HEK293 (cell line): ENCODE results near the gene RHBDL3.
"Not testable (repeated sequence)": the region's sequence is repeated elsewhere in the genome, so short reads cannot be mapped to it uniquely, and the experiment has no call there.

Experiments used
- CTCF ChIA-PET: fragments of 350-600 bp; formaldehyde crosslinking; extraction: SDS; loops from one replicate; lab custom pipeline; 2021; ENCODE audit warnings: antibody characterized with exemption; lab: Yijun Ruan, JAX
- POLR2A ChIA-PET: fragments of 300-600 bp; formaldehyde crosslinking; extraction: SDS; loops from one replicate; lab custom pipeline; 2020; ENCODE audit warnings: antibody characterized with exemption, inconsistent platforms; lab: Yijun Ruan, JAX
- H3K27ac ChIP-seq: fragments of 200-500 bp; sonication (Bioruptor generic); 2 replicates; pipeline ENCODE4 v1.5.1; 2014; ENCODE audit warnings: low read depth, low read length, control low read depth, inconsistent platforms; ENCODE audit errors: extremely low read depth
- H3K36me3 ChIP-seq, 2 experiments: fragments of 200-500 bp in 1 of 2; sonication (Bioruptor generic) in 1 of 2; 1 replicate in 1 of 2; 2 replicates in 1 of 2; pipeline ENCODE4 v1.5.1; 2014 to 2017; ENCODE audit warnings: inconsistent platforms in 2 of 2, low read length in 2 of 2; ENCODE audit not compliant: control insufficient read depth in 2 of 2, insufficient read depth in 1 of 2
- H3K4me1 ChIP-seq: fragments of 200-500 bp; sonication (Bioruptor generic); 2 replicates; pipeline ENCODE4 v1.5.1; 2014; ENCODE audit warnings: mild to moderate bottlenecking, low read length, inconsistent platforms; ENCODE audit not compliant: control insufficient read depth, insufficient read depth
- H3K4me3 ChIP-seq: 2 replicates; pipeline ENCODE4 v1.5.1; 2011; ENCODE audit warnings: low read depth, mild to moderate bottlenecking, control low read depth, low read length, moderate library complexity
- H3K9me3 ChIP-seq: fragments of 200-500 bp; sonication (Bioruptor generic); 2 replicates; pipeline ENCODE4 v1.5.1; 2014; ENCODE audit warnings: low read depth, low read length, inconsistent platforms; ENCODE audit not compliant: control insufficient read depth, insufficient read depth
- PRDM1 ChIP-seq: fragments of 450-650 bp; formaldehyde crosslinking; IDR thresholded peaks from 2 replicates; pipeline ENCODE4; 2016; ENCODE audit warnings: missing biosample characterization, missing genetic modification characterization
- ZBTB11 ChIP-seq: fragments of 450-650 bp; formaldehyde crosslinking; conservative IDR thresholded peaks from 2 replicates; pipeline ENCODE4 v1.5.1; 2016; ENCODE audit warnings: low read depth, missing biosample characterization, missing genetic modification characterization
- ZNF174 ChIP-seq: fragments of 450-650 bp; formaldehyde crosslinking; IDR thresholded peaks from 2 replicates; pipeline ENCODE4 v1.5.0; 2017; ENCODE audit warnings: missing biosample characterization, mild to moderate bottlenecking, missing genetic modification characterization
- ZNF292 ChIP-seq: fragments of 450-650 bp; formaldehyde crosslinking; IDR thresholded peaks from 2 replicates; pipeline ENCODE4 v1.5.1; 2016; ENCODE audit warnings: low read depth, missing biosample characterization, missing genetic modification characterization, borderline replicate concordance
- ZNF324 ChIP-seq: fragments of 450-650 bp; formaldehyde crosslinking; IDR thresholded peaks from 2 replicates; pipeline ENCODE4 v1.5.1; 2016; ENCODE audit warnings: missing biosample characterization, missing genetic modification characterization
- ZNF341 ChIP-seq: fragments of 450-650 bp; formaldehyde crosslinking; IDR thresholded peaks from 2 replicates; pipeline ENCODE4; 2016; ENCODE audit warnings: low read depth, missing biosample characterization, missing genetic modification characterization
- ZNF366 ChIP-seq: fragments of 450-650 bp; formaldehyde crosslinking; conservative IDR thresholded peaks from 2 replicates; pipeline ENCODE4 v1.5.1; 2016; ENCODE audit warnings: missing biosample characterization, missing genetic modification characterization
- ZNF394 ChIP-seq: fragments of 450-650 bp; formaldehyde crosslinking; IDR thresholded peaks from 2 replicates; pipeline ENCODE4 v1.5.1; 2016; ENCODE audit warnings: missing biosample characterization, missing genetic modification characterization, mild to moderate bottlenecking, moderate library complexity, borderline replicate concordance
- ZNF404 ChIP-seq: fragments of 450-650 bp; formaldehyde crosslinking; IDR thresholded peaks from 2 replicates; pipeline ENCODE4 v1.5.1; 2017; ENCODE audit warnings: missing biosample characterization, missing genetic modification characterization
- ZNF544 ChIP-seq: fragments of 450-650 bp; formaldehyde crosslinking; IDR thresholded peaks from 2 replicates; pipeline ENCODE4 v1.5.0; 2017; ENCODE audit warnings: missing biosample characterization, missing genetic modification characterization
- ZNF548 ChIP-seq: fragments of 450-650 bp; formaldehyde crosslinking; IDR thresholded peaks from 2 replicates; pipeline ENCODE4 v1.5.1; 2016; ENCODE audit warnings: missing biosample characterization, missing genetic modification characterization
- ZNF596 ChIP-seq: fragments of 450-650 bp; IDR thresholded peaks from 2 replicates; pipeline ENCODE4 v1.5.0; 2018; ENCODE audit warnings: missing biosample characterization, mild to moderate bottlenecking, missing genetic modification characterization, moderate library complexity
- ZNF624 ChIP-seq: fragments of 450-650 bp; formaldehyde crosslinking; IDR thresholded peaks from 2 replicates; pipeline ENCODE4 v1.5.1; 2017; ENCODE audit warnings: missing biosample characterization, missing genetic modification characterization
- ZNF660 ChIP-seq: fragments of 450-650 bp; IDR thresholded peaks from 2 replicates; pipeline ENCODE4 v1.5.1; 2018; ENCODE audit warnings: missing biosample characterization, mild to moderate bottlenecking, missing genetic modification characterization
- ZNF747 ChIP-seq: fragments of 450-650 bp; formaldehyde crosslinking; IDR thresholded peaks from 2 replicates; pipeline ENCODE4 v1.5.1; 2016; ENCODE audit warnings: missing biosample characterization, missing genetic modification characterization
- ZNF785 ChIP-seq: fragments of 450-650 bp; formaldehyde crosslinking; IDR thresholded peaks from 2 replicates; pipeline ENCODE4 v1.5.1; 2016; ENCODE audit warnings: missing biosample characterization, missing genetic modification characterization
- TF ChIP-seq, protein P1 (sequence below): fragments of 450-650 bp; formaldehyde crosslinking; IDR thresholded peaks from 2 replicates; pipeline ENCODE4 v1.5.1; 2016; ENCODE audit warnings: missing biosample characterization, missing genetic modification characterization
- TF ChIP-seq, protein P2 (sequence below): fragments of 450-650 bp; formaldehyde crosslinking; IDR thresholded peaks from 2 replicates; pipeline ENCODE4 v1.5.1; 2016; ENCODE audit warnings: missing biosample characterization, missing genetic modification characterization, borderline replicate concordance
- TF ChIP-seq, protein P3 (sequence below): fragments of 450-650 bp; formaldehyde crosslinking; IDR thresholded peaks from 2 replicates; pipeline ENCODE4 v1.5.1; 2017; ENCODE audit warnings: missing biosample characterization, missing genetic modification characterization

RHBDL3 gene

DNA sequence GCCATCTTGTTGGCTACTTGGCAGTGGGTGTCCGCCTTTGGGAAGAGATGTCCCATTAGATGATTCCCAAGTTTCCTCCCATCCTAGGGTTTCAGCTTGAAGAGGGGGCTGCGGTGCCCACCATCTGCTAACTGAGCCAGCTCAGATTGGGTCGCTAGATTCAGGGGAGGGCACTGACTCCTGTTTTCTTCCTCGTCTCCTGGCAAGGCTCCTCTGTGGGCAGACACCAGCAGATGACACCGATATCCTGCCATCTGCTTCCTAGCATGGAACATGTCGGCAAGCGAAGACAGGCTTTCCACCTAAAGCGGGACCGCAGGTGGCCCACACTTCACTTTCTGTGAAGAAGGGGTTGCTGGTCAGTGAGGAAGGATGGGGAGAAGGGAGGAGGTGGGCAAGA lies 49.0 kb downstream of the RHBDL3 start:
- no peak overlapping the region for H3K27ac ChIP-seq
- ChIA-PET CTCF (interaction anchor here (1.0 to 2.1 kb wide), 2 partner anchors 58 to 61 kb away, joined by 3 to 5 read pairs; no protein-coding TSS in a partner anchor), POLR2A (no interaction called here)

DNA sequence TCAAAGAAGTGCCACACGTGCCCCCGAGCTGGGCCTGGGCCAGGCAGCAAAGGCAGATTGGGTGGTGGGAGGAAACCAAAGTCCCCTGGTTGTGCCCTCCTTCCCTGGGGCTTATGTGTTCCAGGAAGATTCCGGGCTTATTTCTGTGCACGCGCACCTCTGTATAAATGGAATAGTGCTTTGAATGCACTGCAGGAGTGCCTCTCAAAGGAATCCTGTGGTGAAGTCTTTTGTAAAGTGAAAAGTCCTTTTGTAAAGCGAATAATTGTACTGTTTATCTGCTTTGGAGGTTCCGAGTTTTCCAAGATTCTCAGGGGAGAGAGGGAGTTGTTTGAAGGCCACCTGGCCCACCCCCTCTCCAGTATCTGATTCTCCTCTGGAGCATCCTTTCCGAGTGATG lies 49.5 kb downstream of the RHBDL3 start:
- CTCF ChIA-PET, result interaction anchor here (1.0 to 5.6 kb wide), 4 partner anchors 58 to 93 kb away, joined by 3 to 95 read pairs (median 4); no protein-coding TSS in a partner anchor
- H3K9me3 ChIP-seq, result no peaks in the 10 kb centered on the region
- no peak overlapping the region for H3K27ac ChIP-seq
- POLR2A ChIA-PET, result no interaction called here
- TF ChIP-seq ZNF596 (tag by site-specific recombination) (no peak), ZNF292 (tag by site-specific recombination) (no peak), ZNF660 (tag by site-specific recombination) (no peak), ZNF341 (no peak), ZNF785 (tag by site-specific recombination) (no peak), ZNF624 (tag by site-specific recombination) (no peak), PRDM1 (no peak), ZNF394 (no peak), ZNF324 (tag by site-specific recombination) (no peak), ZBTB11 (tag by site-specific recombination) (no peak), ZNF404 (tag by site-specific recombination) (no peak)
- TF ChIP-seq, protein P1, sequence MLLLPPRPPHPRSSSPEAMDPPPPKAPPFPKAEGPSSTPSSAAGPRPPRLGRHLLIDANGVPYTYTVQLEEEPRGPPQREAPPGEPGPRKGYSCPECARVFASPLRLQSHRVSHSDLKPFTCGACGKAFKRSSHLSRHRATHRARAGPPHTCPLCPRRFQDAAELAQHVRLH (tag by site-specific recombination), result no peak
- TF ChIP-seq, protein P2, sequence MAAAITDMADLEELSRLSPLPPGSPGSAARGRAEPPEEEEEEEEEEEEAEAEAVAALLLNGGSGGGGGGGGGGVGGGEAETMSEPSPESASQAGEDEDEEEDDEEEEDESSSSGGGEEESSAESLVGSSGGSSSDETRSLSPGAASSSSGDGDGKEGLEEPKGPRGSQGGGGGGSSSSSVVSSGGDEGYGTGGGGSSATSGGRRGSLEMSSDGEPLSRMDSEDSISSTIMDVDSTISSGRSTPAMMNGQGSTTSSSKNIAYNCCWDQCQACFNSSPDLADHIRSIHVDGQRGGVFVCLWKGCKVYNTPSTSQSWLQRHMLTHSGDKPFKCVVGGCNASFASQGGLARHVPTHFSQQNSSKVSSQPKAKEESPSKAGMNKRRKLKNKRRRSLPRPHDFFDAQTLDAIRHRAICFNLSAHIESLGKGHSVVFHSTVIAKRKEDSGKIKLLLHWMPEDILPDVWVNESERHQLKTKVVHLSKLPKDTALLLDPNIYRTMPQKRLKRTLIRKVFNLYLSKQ (tag by site-specific recombination), result no peak
- TF ChIP-seq, protein P3, sequence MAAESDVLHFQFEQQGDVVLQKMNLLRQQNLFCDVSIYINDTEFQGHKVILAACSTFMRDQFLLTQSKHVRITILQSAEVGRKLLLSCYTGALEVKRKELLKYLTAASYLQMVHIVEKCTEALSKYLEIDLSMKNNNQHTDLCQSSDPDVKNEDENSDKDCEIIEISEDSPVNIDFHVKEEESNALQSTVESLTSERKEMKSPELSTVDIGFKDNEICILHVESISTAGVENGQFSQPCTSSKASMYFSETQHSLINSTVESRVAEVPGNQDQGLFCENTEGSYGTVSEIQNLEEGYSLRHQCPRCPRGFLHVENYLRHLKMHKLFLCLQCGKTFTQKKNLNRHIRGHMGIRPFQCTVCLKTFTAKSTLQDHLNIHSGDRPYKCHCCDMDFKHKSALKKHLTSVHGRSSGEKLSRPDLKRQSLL (tag by site-specific recombination), result no peak
- no peaks in the 10 kb centered on the region for H3K4me1 ChIP-seq
- no peak overlapping the region for H3K4me3 ChIP-seq
- H3K36me3 ChIP-seq, result peaks cover 0 to 4% of the 10 kb centered on the region in 2 experiments; a peak in 2 of 3 replicates

More for the DNA sequence above, 49.0 kb downstream of the RHBDL3 start:
- no peaks in the 10 kb centered on the region for H3K4me1 ChIP-seq
- H3K36me3 ChIP-seq, result peaks cover 0 to 4% of the 10 kb centered on the region in 2 experiments; a peak in 2 of 3 replicates
- H3K4me3 ChIP-seq, result no peak overlapping the region
- no peak for TF ChIP-seq ZNF544 (tag by site-specific recombination)
- no peak for TF ChIP-seq ZNF174
- TF ChIP-seq ZNF747 (tag by site-specific recombination), result no peak
- TF ChIP-seq ZNF548 (tag by site-specific recombination), result no peak
- TF ChIP-seq, protein P1 (tag by site-specific recombination), result no peak
- no peak for TF ChIP-seq ZNF366 (tag by site-specific recombination)
- no peaks in the 10 kb centered on the region for H3K9me3 ChIP-seq

DNA sequence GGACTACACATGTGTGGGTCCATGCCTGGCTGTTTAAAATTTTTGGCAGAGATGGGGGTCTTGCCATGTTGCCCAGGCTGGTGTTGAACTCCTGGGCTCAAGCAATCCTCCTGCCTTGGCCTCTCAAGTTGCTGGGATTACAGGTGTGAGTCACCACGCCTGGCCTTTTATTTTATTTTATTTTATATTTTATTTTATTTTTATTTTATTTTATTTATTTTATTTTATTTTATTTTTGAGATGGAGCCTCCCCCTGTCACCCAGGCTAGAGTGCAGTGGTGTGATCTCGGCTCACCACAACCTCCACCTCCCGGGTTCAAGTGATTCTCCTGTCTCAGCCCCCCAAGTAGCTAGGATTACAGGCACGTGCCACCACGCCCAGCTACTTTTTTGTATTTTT lies 51.0 kb downstream of the RHBDL3 start:
- CTCF ChIA-PET, result interaction anchor here (0.7 to 5.6 kb wide), 7 partner anchors 15 to 205 kb away, joined by 3 to 95 read pairs (median 4); no protein-coding TSS in a partner anchor
- not testable (repeated sequence) for H3K9me3 ChIP-seq, H3K4me1 ChIP-seq, H3K4me3 ChIP-seq, H3K27ac ChIP-seq
- peaks cover 0 to 14% of the 10 kb centered on the region in 2 experiments; a peak in 2 of 3 replicates for H3K36me3 ChIP-seq
- POLR2A ChIA-PET, result interaction anchor here (0.7 kb wide), 1 partner anchor 415 kb away, joined by 3 read pairs; the partner anchor contains the start of gene UTP6
